ENCODE measurements around the gene ADAD2.

Gene ADAD2

DNA sequence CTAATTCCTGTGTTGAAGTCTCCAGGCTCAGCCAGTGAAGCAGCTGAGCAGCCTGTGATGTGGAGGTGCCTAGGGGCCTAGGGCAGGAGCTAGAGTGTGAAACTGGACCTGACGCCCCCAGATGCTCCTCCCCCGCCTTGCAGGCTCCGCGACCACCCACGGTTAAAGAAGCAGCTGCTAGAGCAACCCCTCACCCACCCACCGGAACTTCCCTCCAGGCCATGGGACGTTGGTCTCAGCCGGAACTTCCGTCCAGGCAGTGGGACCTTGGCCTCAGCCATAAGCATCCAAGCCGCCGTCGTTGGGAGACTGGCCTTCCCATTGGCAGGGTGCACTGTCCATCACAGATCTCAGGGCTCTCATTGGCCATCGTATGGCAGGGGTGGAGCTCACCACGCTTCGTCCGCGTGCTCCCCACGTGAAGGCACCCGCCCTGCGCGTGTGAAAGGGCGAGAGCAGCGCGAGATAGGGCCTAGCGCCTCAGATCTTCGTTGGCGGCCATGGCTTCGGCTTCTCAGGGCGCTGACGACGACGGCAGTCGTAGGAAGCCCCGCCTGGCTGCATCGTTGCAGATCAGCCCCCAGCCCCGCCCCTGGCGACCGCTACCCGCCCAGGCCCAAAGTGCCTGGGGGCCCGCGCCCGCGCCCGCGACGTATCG is at the start of gene ADAD2:
ADAD2 (plus strand) TSS at position 427 of the 658 bp plus-strand sequence; CDS start at position 501, 74 bp downstream.
- no peak for DNase-seq (ENCODE audit: low read depth in 2 of 2)

DNA sequence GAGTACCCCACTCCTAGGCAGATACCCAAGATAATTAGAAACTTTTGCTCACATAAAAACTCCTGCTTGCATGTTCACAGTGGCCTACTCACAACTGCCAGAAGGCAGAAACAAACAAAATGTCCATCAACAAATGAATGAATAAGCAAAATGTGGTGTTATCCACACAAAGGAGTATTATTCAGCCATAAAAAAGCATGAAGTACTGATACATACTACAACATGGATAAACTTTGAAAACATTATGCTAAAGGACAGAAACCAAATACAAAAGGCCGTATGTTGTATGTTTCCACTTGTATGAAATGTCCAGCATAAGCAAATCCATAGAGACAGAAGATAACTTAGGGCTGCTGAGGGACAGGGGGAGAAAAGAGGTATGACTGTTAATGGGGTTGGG is 47.9 kb upstream of the ADAD2 start:
- DNase-seq (ENCODE audit: low read depth in 2 of 2), result no peak

DNA sequence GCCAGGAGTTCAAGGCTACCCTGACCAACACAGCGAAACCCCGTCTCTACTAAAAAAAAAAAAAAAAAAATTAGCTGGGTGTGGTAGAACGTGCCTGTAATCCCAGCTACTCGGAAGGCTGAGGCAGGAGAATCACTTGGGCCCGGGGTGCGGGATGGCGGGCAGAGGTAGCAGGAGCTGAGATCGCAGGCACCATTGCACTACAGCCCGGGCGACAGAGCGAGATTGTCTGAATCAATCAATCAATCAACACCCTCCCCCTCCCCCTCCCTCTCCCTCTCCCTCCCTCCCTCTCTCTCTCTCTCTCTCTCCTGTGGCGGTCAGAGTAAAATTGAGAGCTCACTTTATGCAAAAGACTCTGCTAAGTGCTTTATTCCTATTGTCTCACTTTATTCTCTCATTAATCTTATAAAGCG is 47.2 kb upstream of the ADAD2 start:
- DNase-seq (ENCODE audit: low read depth in 2 of 2), result no peak

DNA sequence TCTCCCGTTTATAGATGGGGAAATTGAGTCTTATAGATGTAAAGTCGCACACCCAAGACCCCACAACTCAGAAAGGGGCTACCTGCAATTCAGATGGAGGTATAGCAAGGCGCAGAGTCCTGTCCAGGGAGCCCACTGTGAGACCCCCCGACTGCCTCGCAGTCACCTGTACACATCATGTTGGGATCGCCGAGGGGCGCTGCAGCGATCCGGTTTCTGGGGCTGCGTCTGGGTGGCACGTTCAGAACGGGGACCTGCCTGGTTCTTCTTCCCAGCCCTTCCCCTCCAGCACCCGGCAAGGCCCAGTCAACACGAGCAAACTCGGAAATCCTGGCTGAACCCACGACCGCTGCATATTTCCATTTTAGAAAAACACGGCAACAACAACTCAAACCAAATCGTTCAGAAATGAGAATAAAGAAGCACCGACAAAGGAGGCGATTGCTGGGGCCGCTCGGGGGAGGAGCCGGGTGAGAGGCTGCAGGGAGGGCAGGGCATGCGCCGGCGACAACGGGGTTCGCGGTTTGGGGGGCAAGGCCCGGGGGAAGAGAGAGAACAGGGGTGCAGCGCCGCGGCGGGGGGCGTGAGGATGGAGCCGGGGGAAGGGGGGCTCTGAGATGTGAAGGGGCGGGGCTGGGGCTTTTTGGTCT is 46.6 kb upstream of the ADAD2 start:
- DNase-seq (ENCODE audit: low read depth in 2 of 2), result no peak

DNA sequence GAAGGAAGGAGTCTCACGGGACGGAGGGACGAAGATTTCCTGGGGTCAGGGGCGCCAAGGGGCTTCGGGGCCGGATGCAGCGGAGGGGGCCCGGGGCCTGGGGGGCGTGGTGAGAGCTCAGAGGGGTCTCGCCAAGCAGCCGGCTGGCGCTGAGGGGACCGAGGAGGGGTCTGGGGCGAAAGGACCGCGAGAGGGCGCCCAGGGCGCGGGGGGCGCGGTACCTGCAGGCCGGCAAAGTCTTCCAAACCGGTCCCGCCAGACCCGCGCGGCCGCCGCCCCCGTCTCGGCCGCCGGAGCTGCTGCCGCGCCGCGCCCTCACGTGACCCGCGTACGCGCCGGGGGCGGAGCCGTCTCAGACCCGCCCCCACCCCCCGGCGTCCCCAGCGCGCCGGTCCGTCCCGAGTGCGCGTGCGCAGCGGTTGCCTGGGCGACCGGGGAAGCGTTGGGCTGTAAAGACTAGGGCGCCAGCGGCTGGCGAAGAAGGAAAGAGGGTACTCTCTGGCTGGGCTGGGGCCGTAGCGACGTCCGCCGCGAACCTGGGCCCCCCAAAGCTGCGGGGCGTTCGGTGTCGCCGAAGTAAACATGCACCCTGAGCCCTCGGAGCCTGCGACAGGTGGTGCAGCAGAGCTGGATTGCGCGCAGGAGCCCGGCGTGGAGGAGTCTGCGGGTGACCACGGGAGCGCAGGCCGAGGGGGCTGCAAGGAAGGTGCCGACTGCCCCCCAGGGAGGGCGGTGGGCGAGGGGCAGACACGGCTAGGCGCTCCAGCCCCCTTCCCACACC is 45.9 kb upstream of the ADAD2 start, which contains the start of the genes DNAAF1 and HSDL1:
DNAAF1 (plus strand) TSS at position 450 of the 781 bp plus-strand sequence; CDS start at position 583, 133 bp downstream.
HSDL1 (minus strand) TSS at position 319 of the 781 bp plus-strand sequence. CDS start 13,856 bp downstream, outside the sequence.
- peak; percentile 93 for DNase-seq (ENCODE audit: low read depth in 2 of 2)

DNA sequence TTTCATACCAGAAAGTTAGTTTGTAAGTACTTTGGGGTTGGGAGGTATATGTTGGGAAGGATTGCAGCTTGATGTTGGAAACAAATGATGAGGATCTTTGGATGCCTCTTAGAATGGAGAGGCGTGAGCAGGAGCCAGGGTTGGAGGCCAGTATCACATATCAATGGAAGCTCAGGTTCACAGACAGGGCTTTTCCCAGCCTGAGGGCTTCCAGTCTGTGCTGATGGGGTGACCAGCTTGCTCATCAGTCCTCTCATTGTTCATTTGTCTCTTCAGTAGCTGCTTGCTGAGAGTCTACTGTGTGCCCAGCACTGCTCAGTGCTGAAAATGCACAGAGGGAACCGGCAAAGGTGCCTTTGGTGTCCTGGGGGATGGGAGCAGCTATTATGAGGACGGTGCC is 40.0 kb upstream of the ADAD2 start:
- DNase-seq (ENCODE audit: low read depth in 2 of 2), result no peak

DNA sequence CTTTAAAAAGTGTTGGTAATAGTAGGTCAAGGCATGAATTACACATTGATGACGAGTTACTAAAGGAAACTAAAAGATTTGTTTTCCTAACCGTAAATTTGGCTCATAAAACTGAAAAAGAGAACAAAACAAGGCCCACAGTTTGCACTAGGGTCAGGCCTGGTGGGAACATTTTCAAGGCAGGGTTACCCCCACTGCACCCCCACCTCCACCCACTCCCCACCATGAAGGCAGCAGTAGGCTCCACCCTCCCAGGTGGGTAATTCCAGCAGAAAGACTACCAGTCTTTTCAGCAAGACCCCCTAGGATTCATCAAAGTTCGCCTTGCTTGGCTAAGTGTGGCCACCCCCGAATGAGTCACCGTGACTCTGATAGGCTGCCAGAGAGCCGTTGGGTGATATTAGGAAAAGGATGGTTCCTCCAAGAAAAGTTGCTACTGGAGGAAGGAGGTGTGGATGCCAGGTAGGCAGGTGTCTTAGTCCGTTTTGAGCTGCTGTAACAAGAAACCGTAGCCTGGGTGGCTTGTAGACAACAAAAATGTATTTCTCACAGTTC is 37.2 kb upstream of the ADAD2 start:
- DNase-seq (ENCODE audit: low read depth in 2 of 2), result no peak

DNA sequence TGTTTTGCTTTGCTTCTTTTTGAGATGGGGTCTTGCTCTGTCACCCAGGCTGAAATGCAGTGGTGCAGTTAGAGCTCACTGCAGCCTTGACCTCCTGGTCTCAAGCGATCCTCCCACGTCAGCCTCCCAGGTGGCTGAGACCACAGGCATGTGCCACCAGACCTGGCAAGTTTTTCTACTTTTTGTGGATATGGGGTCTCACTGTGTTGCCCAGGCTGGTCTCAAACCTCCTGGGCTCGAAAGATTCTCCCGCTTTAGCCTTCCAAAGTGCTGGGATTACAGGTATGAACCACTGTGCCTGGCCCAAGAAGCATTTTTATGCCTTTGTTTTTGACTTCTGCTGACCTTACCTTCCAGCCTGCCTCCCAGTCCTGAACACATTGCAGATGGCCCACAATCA is 35.7 kb upstream of the ADAD2 start:
- no peak for DNase-seq (ENCODE audit: low read depth in 2 of 2)

DNA sequence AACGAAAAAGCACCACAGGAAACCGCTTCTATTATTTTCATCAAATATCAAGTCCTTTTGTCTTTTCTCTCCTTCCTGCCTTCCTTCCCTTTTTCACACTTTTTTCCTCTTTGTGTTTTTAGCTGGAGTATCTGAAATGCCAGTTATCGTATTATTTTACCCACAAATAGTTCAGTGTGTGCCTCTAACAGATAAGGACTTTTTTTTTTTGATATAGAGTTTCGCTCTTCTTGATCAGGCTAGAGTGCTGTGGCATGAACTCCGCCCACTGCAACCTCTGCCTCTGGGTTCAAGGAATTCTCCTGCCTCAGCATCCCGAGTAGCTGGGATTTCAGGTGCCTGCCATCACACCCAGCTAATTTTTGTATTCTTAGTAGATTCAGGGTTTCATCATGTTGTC is 35.2 kb upstream of the ADAD2 start:
- no peak for DNase-seq (ENCODE audit: low read depth in 2 of 2)

DNA sequence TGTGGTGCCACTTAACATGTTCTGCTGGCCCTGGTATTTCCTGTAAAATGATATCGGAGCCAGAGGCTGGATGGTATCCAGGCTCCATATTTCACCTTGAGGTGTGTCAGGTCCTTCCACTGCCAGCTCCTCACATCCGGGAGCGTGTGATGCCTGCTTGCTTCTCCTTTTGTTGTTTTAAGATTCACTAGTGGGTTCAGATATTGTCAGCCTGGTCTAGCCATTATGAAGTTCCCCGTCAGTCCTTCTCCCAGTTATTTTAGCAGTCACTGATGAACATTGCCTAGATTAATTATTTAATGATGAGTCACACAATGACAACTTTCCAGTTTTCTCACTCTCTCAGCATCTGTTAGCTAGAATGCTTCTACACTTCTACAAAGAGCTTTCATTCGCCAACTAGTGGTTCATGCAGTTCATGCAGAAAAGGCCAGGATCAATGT is 34.6 kb upstream of the ADAD2 start:
- no peak for DNase-seq (ENCODE audit: low read depth in 2 of 2)

DNA sequence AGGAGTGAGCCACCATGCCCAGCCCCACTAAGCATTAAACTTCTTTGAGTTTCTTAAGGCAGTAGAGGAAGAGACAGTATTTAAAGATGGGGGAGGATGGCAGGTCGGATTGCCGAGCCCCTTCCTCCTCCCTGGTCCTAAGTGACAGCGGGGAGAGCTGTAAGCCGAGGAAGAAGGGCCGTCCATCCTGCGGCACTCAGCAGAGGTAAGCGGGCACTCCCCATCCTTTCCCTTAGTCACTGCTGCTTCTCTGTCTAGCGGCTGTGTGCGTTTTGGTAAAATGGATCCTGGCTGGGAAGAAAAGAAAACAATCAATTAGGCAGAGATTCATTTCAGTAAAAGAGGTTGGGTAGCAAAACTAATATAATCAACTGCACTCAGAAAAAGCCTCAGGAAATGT is 31.9 kb upstream of the ADAD2 start:
- no peak for DNase-seq (ENCODE audit: low read depth in 2 of 2)

DNA sequence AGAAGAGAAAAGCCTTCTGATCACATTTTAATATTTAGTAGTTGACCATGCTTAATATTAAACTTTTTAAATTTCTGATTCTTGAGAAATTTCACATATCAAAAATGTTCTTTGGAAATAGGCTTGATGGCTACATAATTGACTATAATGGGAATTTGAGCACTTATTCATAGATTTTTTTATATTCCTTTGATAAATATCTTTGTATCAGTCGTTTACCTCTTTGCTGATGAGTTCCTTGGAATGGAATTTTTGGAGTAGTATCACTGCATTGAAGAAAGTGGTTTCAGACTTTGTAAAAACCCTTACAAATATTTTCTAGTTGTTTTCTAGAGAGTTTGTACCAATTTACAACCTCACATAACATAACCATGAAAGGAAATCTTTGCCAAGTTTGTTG is 31.2 kb upstream of the ADAD2 start:
- no peak for DNase-seq (ENCODE audit: low read depth in 2 of 2)

DNA sequence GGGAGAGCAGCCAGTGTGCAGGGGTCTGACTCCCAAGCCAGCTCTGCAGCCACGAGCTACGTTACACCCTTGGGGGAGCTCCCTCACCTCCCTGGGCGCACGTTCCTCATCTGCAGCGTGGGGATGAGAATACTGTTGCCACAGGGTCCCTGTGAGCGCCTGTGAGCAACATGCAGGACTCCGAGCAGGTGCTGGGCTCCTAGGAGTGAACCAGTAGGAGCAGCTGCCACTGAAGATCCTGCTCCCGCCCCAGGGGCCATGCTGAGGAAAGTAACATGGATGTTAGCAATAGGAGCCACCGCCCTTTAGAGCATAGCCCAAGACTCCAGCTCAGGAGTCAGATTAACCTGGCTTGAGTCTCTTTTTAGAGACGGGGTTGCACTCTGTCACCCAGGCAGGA is 29.9 kb upstream of the ADAD2 start:
- no peak for DNase-seq (ENCODE audit: low read depth in 2 of 2)

DNA sequence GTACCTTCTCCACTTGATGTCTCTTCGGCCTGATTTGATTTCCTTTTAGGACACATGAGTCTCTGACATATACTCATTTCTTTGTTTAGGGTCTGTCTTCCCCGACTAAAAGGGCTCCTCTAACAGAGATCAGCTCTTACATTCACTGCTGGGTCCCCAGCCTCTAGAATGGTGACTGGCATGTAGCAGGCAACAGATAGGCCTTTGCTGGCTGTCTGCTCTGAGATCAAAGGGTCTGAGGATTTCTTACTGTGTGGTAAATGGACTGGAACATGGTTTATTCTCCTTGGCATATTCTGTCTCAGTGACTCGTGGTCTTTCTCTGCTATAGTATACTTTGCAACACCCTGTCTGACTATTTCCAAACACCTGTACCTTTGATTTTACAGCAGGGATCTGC is 29.2 kb upstream of the ADAD2 start:
- no peak for DNase-seq (ENCODE audit: low read depth in 2 of 2)

DNA sequence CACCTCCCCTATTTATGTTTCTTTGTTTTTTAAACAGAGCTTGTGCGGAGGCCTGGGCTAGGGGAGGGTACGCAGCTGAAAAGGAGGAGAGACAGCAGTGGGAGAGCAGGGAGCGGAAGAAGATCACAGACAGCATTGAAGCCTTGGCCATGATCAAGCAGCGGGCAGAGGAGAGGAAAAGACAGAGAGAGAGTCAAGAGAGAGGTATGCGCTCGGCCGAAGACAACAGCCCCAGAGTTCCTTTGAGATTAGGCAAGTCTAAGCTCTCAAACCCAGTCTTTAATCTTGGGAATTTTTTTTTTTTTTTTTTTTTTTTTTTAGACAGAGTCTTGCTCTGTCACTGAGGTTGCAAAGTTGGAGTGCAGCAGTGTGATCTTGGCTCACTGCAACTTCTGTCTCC is 25.2 kb upstream of the ADAD2 start:
- DNase-seq (ENCODE audit: low read depth in 2 of 2), result no peak

DNA sequence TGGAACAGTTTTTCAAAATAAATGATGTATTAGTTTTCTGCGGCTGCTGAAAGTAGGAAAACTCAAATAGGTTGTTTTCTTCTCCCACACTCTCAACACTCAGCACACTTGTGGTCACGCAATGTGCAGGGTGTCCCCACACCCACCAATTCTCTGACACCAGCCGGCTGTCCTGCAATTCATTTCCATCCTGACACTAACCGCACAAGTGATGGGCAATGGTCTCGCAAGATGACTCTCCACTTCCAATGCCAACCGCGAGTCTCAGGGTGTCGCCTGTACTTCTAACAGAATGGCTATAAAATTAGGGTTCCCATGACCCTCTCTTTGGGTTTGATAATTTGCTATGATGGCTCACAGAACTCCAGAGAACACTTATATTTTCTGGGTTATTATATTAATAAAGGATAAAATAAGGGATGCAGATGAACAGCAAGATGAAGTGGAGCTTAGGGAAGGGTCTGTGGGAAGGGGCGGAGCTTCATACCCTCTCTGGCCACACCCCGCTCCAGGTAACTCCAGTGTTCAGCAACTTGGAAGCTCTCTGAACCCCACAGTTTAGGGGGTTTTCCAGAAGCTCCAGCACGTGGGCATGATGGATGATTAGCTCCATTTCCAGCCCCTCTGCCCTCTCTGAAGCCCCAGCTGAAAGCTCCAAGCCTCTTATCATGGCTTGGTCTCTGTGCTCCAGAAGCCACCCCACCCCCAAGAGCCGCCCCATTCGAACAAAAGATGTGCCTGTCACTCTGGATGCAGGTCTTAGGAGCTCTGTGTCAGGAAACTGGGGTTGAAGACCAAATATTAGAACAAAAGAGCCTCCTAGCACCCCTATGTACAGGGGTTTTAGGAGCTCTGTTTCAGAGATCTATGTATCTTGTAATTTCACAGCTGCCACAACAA is 23.9 kb upstream of the ADAD2 start:
- no peak for DNase-seq (ENCODE audit: low read depth in 2 of 2)

DNA sequence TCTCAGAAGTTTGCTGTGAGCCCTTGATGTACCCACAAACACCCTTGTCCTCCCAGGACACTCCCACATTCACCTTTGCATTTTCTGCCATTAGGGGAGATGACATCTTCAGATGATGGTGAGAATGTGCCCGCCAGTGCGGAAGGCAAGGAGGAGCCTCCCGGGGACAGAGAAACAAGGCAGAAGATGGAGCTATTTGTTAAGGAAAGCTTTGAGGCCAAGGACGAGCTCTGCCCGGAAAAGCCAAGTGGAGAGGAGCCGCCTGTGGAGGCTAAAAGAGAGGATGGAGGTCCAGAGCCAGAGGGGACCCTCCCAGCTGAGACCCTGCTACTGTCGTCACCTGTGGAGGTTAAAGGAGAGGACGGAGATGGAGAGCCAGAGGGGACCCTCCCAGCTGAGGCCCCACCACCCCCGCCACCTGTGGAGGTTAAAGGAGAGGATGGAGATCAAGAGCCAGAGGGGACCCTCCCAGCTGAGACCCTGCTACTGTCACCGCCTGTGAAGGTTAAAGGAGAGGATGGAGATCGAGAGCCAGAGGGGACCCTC is 21.1 kb upstream of the ADAD2 start:
- DNase-seq (ENCODE audit: low read depth in 2 of 2), result no peak

DNA sequence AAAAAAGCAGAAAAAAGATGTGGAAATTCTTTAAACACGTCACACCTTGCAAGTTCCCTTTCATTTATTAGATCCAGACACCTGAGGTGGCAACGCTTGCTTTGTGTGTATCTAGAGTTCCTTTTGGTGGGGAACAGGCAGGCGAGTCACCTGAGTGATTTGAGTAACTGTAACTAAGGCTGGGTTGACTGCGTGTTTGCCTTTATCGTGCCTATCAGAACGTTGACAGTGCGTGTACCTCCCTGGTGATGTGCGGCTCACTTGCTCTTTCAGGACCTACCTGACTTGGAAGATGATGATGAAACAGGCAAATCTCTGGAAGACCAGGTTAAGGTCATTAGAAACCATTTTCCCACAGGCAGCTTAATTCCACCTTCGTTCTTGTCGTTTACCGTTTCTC is 16.6 kb upstream of the ADAD2 start:
- no peak for DNase-seq (ENCODE audit: low read depth in 2 of 2)

DNA sequence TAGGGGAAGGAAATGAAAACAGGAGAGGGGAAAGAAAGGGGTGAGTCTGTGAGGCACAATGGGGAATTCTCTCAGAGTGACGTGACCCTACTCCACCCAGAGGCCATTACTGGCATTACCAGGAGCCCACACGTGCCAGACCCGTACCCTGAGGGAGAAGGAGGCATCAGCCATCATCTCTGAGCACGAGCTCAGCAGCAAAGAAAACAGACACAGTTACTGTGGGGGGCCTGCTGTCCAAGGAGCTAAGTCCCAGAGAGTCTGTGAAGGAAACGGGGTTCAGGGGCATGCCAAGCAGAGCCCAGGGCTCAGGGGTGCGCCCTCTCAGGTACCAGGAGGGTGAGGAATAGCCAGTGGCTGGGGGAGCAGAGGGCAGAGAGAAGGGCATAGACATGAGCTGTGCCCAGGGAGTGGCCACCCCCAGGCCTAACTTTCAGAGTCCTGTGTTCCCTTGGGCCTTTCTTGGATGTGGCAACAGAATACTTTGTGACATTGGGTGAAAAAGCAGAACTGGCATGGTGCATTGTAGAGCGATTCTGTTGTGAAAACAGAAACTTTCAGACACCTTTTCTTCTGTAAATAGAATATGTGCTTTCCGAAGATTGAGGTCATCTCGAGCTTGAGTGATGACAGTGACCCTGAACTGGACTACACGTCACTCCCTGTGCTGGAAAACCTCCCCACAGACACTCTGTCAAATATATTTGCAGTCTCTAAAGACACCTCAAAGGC is 15.4 kb upstream of the ADAD2 start:
- DNase-seq (ENCODE audit: low read depth in 2 of 2), result peak in 1 of 2 donors; percentile 34
